IPS DF 19.7 (cell line): ENCODE measurements around the gene NCR3LG1.

Source experiments
- DNase-seq: peaks from one replicate; pipeline ENCODE4 v3.0.0-alpha.2; 2013; ENCODE audit warnings: low read depth, low spot score

Gene NCR3LG1

GRCh38 chr11:17392872-17393271 is 41.3 kb downstream of the NCR3LG1 start:
- DNase-seq: no peak

DNA sequence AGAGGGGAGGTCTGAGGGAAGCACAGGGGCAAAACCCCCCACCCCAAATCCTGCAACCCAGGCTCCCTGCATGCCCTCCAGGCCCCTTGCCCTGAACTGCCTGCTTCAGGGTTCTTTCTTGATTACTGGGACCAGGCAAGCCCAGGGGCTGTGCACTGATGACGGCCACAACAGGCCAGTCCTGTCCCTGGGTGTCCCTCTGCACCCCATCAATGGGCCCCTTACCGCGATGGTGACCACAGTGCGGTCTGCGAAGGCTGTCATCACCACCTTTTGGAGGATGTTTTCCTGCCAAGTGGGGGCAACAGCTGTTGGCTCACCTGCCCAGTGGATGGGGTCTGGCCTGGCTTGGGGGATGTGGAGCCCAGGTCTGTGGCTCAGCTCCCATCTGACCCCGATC is 41.9 kb downstream of the NCR3LG1 start:
- DNase-seq: no peak

GRCh38 chr11:17394743-17395390 is 43.3 kb downstream of the NCR3LG1 start:
- DNase-seq: no peak

DNA sequence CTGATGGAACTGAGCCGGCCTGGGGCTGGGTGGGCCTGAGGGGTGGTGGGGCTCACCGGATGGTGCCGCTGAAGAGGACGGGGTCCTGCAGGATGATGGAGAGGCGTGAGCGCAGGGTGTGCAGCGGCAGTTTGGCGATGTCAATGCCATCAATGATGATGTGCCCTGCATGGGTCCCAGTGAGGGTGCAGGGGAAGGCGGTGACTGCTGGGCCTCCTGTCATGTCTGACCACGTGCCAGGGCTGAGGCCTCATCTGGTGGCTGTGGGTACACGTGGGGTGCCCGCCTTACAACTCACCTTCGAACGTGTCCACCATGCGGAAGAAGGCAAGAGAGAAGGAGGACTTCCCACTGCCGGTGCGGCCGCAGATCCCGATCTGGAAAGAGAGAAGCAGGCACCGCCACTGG is 44.0 kb downstream of the NCR3LG1 start:
- no peak for DNase-seq

- no peak for DNase-seq
Measured at GRCh38 chr11:17395978-17396377, 44.4 kb downstream of the NCR3LG1 start.

GRCh38 chr11:17396598-17397310 is 45.2 kb downstream of the NCR3LG1 start:
- no peak for DNase-seq

DNA sequence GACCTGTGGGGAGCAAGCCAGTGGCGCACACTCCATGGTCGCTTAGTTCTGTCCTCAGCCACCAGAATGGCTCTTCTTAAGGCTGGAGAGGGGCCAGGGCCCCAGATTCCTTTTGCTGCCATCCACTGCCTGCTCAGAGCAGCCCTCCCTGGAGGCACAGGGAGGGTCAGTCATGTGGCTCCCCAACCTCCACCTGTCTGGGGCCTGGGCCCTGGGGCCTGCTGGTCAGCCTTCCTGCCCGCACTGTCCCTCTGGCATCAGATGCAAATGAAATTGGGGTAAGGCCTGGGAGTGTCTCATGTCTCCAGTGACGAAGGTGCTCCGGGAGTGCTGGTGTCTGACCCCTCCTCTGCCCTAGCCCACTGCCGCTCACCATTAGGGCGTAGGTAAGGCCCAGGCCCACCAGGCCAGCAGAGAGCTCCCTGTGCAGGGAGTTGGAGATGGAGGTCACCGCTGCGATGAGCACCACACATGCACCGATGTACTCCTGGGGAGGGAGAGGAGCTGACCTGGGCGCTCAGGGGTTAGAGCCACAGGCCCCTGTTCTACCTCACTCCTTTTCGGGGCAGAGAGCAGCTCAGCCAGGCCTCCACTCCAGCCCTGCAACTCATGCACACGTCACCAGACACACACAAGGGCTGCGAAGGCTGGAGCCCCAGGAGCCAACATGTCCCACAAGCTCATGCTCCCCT is 45.9 kb downstream of the NCR3LG1 start:
- no peak for DNase-seq

DNA sequence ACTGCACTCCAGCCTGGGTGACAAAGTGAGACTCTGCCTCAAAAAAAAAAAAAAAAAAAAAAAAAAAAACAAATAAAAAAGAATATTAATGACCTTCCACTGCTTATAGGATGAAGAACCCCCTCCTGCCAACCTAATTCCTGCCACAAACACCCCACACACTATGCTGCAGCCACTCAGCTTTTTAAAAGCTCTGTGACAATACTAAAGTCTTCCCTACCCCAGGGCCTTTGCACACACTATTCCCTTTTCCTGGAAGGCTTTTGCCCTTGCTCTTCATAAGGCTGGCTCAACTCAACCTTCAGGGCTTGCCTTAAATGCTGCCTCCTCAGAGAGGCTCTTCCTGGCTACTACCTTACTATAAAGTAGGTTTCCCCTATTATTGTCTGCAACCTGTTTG is 47.6 kb downstream of the NCR3LG1 start:
- no peak for DNase-seq

DNA sequence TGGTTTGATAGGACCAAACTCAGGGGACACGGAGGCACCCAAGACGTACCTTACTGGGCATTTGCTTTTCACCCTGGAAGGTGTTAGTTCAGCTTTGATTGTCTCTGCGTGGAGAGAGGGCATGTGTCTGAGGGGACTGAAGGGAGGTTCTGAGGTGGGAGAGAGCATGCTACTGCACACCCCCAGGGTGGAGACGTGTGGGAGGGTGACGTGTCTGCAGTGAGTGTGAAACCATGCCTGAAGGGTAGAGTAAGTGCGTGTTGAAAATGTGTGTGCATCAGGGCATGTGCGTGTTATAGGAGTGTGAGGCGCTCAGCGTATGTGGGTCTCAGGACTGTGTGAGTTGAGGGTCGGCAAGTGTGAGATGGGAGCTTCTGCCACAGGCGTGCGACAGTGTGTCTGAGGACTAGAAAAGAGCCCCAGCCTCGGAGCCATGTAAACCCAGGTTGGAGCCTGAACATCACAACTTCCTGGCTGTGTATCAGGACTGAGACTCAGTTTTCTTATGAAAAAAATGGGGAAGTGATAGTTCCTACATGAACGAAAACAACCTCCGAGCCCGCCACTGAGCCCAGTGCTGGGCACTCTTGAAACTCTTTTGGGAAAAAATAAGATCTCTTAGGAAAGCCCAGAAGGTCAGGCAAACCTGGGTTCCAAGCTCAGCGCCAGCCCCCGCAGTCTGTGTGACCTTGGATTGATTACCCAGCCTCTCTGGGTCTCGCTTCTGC is 48.6 kb downstream of the NCR3LG1 start:
- no peak for DNase-seq

GRCh38 chr11:17401316-17401715 is 49.7 kb downstream of the NCR3LG1 start:
- DNase-seq: no peak

GRCh38 chr11:17401841-17402240 is 50.2 kb downstream of the NCR3LG1 start:
- no peak for DNase-seq

- DNase-seq: no peak
Measured at GRCh38 chr11:17402486-17402885, 50.9 kb downstream of the NCR3LG1 start.

DNA sequence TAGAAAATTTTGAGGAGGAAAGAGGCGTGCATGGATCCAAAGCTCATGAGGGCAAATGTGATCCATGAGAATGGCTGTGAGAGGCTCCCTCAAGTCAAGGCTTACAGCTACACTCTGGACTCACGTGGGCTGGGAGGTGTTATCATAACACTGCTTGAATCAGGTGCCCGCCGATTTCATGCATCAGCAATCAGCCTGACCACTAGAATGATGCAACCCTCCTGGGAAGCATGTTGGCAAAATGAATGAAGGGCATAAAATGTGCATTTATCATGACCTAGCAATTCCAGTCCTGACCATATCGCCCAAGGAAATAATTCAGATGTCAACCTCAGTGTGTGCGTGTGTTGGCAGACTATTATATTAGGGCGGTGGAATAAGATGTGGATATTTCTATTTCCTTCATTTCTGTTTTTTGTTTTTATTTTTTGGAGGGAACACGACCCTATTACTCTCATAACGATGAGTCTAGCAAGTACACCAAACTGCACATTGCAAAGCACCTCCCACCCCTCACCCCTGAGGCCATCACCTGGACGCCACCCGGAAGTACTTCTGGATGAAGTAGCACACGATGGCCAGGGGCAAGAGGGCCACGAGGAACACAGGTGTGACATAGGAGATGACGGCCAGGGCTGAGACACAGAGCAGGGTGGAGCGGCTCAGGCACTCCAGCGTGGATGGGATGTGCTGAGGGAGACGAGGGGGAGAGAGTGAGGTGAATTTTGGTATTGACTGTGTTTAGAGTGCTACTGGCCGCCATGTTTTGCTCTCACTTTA is 52.6 kb downstream of the NCR3LG1 start:
- no peak for DNase-seq

DNA sequence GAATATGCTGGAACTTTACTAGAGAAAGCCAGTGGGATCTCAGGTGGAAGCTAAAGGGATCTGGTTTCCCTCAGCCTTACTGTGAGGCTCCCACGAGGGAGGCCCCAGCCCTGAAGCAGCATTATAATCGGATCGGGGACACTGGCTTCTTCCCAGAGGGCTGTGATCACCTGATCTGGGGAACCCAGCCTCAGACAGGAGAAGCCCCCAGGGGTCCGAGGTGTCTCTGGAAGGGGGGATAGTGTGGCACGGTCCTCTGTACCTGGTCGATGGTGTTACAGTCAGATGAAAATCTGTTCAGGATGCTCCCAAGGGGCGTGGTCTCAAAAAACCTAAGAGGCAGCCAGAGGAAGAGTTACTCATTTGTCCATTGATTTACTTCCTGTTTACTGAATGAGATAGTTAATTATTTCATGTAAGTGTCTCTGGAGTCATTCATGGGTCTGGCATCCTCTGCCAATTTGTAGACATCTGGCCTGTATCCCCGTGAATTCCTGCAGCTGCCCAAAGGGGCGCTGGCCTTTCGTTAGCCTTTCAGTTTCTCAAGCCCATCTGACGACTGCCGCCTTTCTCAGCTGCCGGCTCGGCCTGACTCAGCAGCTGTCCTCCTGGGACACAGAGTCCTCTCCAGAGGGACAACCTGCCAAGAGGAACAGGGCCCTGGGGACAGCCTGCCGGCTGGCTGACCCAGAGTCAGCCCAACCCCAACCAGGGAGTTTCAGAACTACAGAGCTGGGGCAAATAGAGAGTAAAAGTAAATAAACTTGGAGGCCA is 53.8 kb downstream of the NCR3LG1 start:
- DNase-seq: no peak

DNA sequence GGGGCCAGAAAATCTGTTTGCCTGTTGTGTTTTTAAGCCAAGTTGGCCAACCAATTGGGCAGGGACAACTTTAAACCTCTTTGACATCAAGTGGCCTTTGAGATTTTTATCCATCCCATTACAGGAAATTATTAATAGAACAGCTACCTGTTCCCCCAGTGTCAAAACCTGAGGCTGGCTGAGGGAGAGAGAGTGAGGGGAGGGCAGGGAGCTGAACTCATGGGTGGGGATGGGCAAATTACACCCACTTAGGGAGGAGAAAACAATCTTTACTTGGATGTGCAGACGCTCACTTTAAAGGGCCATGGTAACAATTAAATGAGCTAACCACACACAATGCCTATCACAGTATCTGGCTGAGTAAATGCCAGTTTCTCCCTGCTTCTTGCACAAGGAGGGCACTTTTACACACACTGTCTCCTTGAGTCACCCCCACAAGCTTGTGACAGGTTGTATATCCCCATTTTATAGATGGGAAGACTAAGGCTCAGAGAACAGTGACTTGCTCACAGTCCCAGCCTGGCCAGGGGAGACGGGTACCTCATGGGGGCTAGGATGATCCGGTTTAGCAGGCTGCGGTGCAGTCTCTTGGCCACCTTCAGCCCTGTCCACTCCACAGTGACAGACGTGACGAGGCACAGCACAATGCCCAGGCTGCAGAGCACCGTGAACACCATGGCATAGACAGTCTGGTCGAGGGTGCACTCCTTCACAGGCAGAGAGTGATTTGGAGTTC is 54.6 kb downstream of the NCR3LG1 start:
- no peak for DNase-seq

DNA sequence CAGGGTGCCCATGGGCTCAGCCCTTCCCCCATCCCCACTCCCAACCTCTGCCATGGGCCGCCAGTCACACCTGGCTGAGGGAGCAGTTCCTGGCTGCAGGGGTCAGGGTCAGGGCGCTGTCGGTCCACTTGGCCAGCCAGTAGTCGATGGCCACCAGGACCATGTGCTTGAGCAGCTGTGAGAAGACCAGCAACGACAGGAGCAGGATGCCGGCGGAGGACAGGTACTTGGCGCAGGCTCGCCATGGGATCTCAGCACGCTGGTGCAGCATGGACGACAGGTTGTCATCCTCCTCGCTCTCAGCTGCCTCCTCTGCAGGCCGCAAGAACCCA is 55.2 kb downstream of the NCR3LG1 start:
- DNase-seq: no peak

GRCh38 chr11:17407575-17407974 is 56.0 kb downstream of the NCR3LG1 start:
- DNase-seq: no peak

- DNase-seq: no peak
Measured at GRCh38 chr11:17408026-17408425, 56.4 kb downstream of the NCR3LG1 start.

DNA sequence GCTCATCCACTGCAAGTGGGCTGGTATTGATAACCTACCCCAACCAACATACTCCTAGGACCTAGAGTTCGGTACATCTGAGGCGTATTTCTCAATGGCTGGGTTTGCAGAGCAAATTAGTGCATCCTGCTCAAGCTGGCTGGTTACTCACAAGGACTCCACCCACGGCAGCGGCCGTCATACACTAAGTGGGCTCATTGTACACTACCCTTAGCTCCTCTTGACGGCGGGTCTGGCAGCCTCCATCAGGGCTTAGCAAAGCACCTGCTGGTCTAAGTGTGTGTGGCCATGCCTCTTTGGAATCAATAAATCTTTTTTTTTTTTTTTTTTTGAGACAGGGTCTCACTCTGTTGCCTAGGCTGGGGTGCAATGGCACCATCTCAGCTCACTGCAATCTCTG is 57.0 kb downstream of the NCR3LG1 start:
- no peak for DNase-seq
